HCT116 (cell line): Measurements from ENCODE around the gene RNU6-9. TPM values are rescaled to one million over a fixed set of nuclear protein-coding genes. Genes with fewer than 3 reads are reported as not detected.

Source experiments
- ATAC-seq: fragments of 200-7000 bp; cut with Tn5 transposase; 2 replicates; pipeline ENCODE4 v1.9.1; 2020; ENCODE audit warnings: mild to moderate bottlenecking, moderate library complexity
- BruUV-seq: library from RNA; stranded (reverse); fragments of 400-500 nt; replicated peaks from 2 replicates; lab custom pipeline; 2021; lab: Mats Ljungman, UMichigan
- CTCF ChIA-PET: fragments of 300-600 bp; sonication (Branson Sonifier 250); formaldehyde crosslinking; loops from one replicate; lab custom pipeline; 2021; ENCODE audit warnings: antibody characterized with exemption; lab: Charles Lee
- POLR2A ChIA-PET: fragments of 300-600, 350-600 bp; sonication (Branson Sonifier 250); formaldehyde crosslinking; loops from one replicate; lab custom pipeline; 2021; ENCODE audit warnings: antibody characterized with exemption; lab: Charles Lee
- RAD21 ChIA-PET, 2 experiments: fragments of 300-600 bp; sonication (Branson Sonifier 250); formaldehyde crosslinking; loops; one replicate each; lab custom pipeline; 2023; ENCODE audit warnings: low total read pairs in 2 of 2; ENCODE audit not compliant: uncharacterized antibody in 2 of 2, unreplicated experiment in 2 of 2, low non-redundant PET in 1 of 2; lab: Charles Lee
- DNase-seq: peaks from one replicate; pipeline ENCODE4 v3.0.0-alpha.2; 2010; ENCODE audit warnings: low read depth, low spot score
- H2AFZ ChIP-seq: fragments of 200-600 bp; shearing (Covaris generic), sonication (generic); 2 replicates; pipeline ENCODE4 v1.6.1; 2017; ENCODE audit warnings: low read depth, mixed run types, mixed read lengths, antibody characterized with exemption, low read length; ENCODE audit not compliant: poor library complexity, severe bottlenecking
- H3K27ac ChIP-seq: 2 replicates; pipeline ENCODE4 v1.5.1; 2012; ENCODE audit warnings: low read depth, low read length
- H3K27me3 ChIP-seq: fragments of 200-600 bp; sonication (generic); 2 replicates; pipeline ENCODE4 v1.6.1; 2016; ENCODE audit warnings: mixed run types, low read length, mixed read lengths; ENCODE audit not compliant: insufficient read depth
- H3K36me3 ChIP-seq, 2 experiments: fragments of 200-500 bp in 1 of 2; fragments of 200-600 bp in 1 of 2; sonication (Bioruptor generic) in 1 of 2; sonication (generic) in 1 of 2; 2 replicates each; pipeline versions ENCODE4 v1.5.1 to v1.6.1; 2014 to 2016; ENCODE audit warnings: low read length in 2 of 2, inconsistent platforms in 1 of 2, mixed read lengths in 1 of 2, mixed run types in 1 of 2; ENCODE audit not compliant: insufficient read depth in 2 of 2, control insufficient read depth in 1 of 2
- H3K4me1 ChIP-seq, 2 experiments: fragments of 200-600 bp in 1 of 2; sonication (generic) in 1 of 2; 2 replicates each; pipeline versions ENCODE4 v1.5.1 to v1.6.1; 2012 to 2017; ENCODE audit warnings: low read length in 2 of 2, inconsistent platforms in 1 of 2, mild to moderate bottlenecking in 1 of 2, mixed read lengths in 1 of 2, mixed run types in 1 of 2, moderate library complexity in 1 of 2; ENCODE audit not compliant: insufficient read depth in 2 of 2, control insufficient read depth in 1 of 2
- H3K4me2 ChIP-seq: fragments of 200-600 bp; sonication (generic); 2 replicates; pipeline ENCODE4 v1.6.1; 2017; ENCODE audit warnings: mixed run types, low read length, mixed read lengths
- H3K4me3 ChIP-seq, 2 experiments: fragments of 200-600 bp in 1 of 2; sonication (generic) in 1 of 2; replicated peaks in 1 of 2; 2 replicates each; pipeline ENCODE4 v1.5.1; 2011 to 2016; ENCODE audit warnings: low read length in 2 of 2, control low read depth in 1 of 2, low read depth in 1 of 2, mild to moderate bottlenecking in 1 of 2, mixed read lengths in 1 of 2, mixed run types in 1 of 2
- H3K79me2 ChIP-seq: fragments of 200-600 bp; sonication (generic); 2 replicates; pipeline ENCODE4 v1.6.1; 2017; ENCODE audit warnings: mild to moderate bottlenecking, mixed run types, low read length, moderate library complexity, mixed read lengths; ENCODE audit not compliant: insufficient read depth
- H3K9ac ChIP-seq: fragments of 200-600 bp; sonication (generic); 2 replicates; pipeline ENCODE4 v1.6.1; 2016; ENCODE audit warnings: low read length, mixed read lengths
- H3K9me2 ChIP-seq: fragments of 200-600 bp; sonication (generic), shearing (Covaris generic); 2 replicates; pipeline ENCODE4 v1.6.1; 2017; ENCODE audit warnings: mixed run types, mild to moderate bottlenecking, moderate library complexity; ENCODE audit not compliant: insufficient read depth
- H3K9me3 ChIP-seq, 2 experiments: fragments of 200-500 bp in 1 of 2; fragments of 200-600 bp in 1 of 2; sonication (Bioruptor generic) in 1 of 2; sonication (generic) in 1 of 2; 2 replicates each; pipeline ENCODE4 v1.6.1; 2014 to 2017; ENCODE audit warnings: low read length in 2 of 2, mixed read lengths in 2 of 2, inconsistent platforms in 1 of 2, low read depth in 1 of 2, mild to moderate bottlenecking in 1 of 2, mixed run types in 1 of 2, moderate library complexity in 1 of 2; ENCODE audit not compliant: control insufficient read depth in 1 of 2, insufficient read depth in 1 of 2
- H4K20me1 ChIP-seq: fragments of 200-600 bp; sonication (generic), shearing (Covaris generic); 2 replicates; pipeline ENCODE4 v1.6.1; 2017; ENCODE audit warnings: mixed run types, mild to moderate bottlenecking, moderate library complexity; ENCODE audit not compliant: insufficient read depth
- CEBPB ChIP-seq: IDR thresholded peaks from 2 replicates; pipeline ENCODE4 v1.6.1; 2012; ENCODE audit warnings: low read depth
- ELF1 ChIP-seq: IDR thresholded peaks from 2 replicates; pipeline ENCODE4 v1.6.1; 2012; ENCODE audit warnings: low read depth, borderline replicate concordance
- EZH2 ChIP-seq: fragments of 200-600 bp; sonication (generic); IDR thresholded peaks from 2 replicates; pipeline ENCODE4 v1.6.1; 2017; ENCODE audit warnings: antibody characterized with exemption, mixed run types
- FOSL1 ChIP-seq: IDR thresholded peaks from 2 replicates; pipeline ENCODE4 v1.6.1; 2012; ENCODE audit warnings: low read depth
- MAX ChIP-seq: IDR thresholded peaks from 2 replicates; pipeline ENCODE4 v1.6.1; 2012
- POLR2AphosphoS5 ChIP-seq: IDR thresholded peaks from 2 replicates; pipeline ENCODE4 v1.6.1; 2011; ENCODE audit warnings: mild to moderate bottlenecking, low read depth, low read length, moderate library complexity
- SP1 ChIP-seq: IDR thresholded peaks from 2 replicates; pipeline ENCODE4 v1.6.1; 2012; ENCODE audit warnings: low read depth
- ZBTB33 ChIP-seq: IDR thresholded peaks from 2 replicates; pipeline ENCODE4 v1.6.1; 2011; ENCODE audit warnings: mild to moderate bottlenecking, low read length, moderate library complexity; ENCODE audit not compliant: insufficient replicate concordance; ENCODE audit errors: extremely low read depth
- intact Hi-C: fragments of 100-400 bp; cut with micrococcal nuclease; formaldehyde crosslinking; loops from 2 replicates; pipeline ENCODE4 v1.10.0; 2022
- total RNA-seq: library from RNA; stranded (reverse); gene quantifications from one replicate; pipeline ENCODE4 v1.2.1, GENCODE V29; 2021; ENCODE audit not compliant: unreplicated experiment

RNU6-9 gene
- total RNA-seq, 1 experiment from 2014 or later, result not detected

GRCh38 chr19:858868-859843, 34.1 kb upstream of the RNU6-9 start, which contains the start of gene CFD:
Gene CFD, plus strand, starts transcription at chr19:859664. Its CDS starts 26 bp downstream, at chr19:859690.
- ChIA-PET POLR2A (interaction anchor here (1.4 kb wide), 1 partner anchor 9 kb away, joined by 4 read pairs; no protein-coding TSS in a partner anchor), RAD21 (interaction anchor here in 1 of 2 experiments (0.7 kb wide), 1 partner anchor 9 kb away, joined by 3 read pairs; no protein-coding TSS in a partner anchor), CTCF (interaction anchor here (1.1 kb wide), 1 partner anchor 88 kb away, joined by 3 read pairs; no protein-coding TSS in a partner anchor)
- H3K4me3 ChIP-seq, result peak within 1 kb of the TSS; percentile 71 to 78
- no TSS peak for BruUV-seq
- H4K20me1 ChIP-seq, result no peaks in the 10 kb centered on the region
- no peaks in the 10 kb centered on the region for H3K79me2 ChIP-seq
- ATAC-seq (no peak), DNase-seq (no peak)
- TF ChIP-seq CEBPB (no peak), FOSL1 (no peak), EZH2 (no peak), SP1 (no peak), POLR2AphosphoS5 (0 out of 2 replicates have a peak, but pooled peaks have one; percentile 19), ELF1 (no peak), MAX (no peak), ZBTB33 (no peak)
- no peaks in the 10 kb centered on the region for H3K27me3 ChIP-seq
- H3K9me2 ChIP-seq, result no peaks in the 10 kb centered on the region
- H2AFZ ChIP-seq, result peak within 1 kb of the TSS; percentile 26
- peaks cover 14 to 32% of the 10 kb centered on the region in 2 experiments for H3K4me1 ChIP-seq
- peak within 1 kb of the TSS; percentile 83 for H3K9ac ChIP-seq
- peak within 1 kb of the TSS; percentile 88 for H3K4me2 ChIP-seq
- no peaks in the 10 kb centered on the region; a peak in 1 of 4 replicates for H3K36me3 ChIP-seq
- peak within 1 kb of the TSS; percentile 96 for H3K27ac ChIP-seq
- no peaks in the 10 kb centered on the region for H3K9me3 ChIP-seq
- intact Hi-C loops, result no loop called here
